Myometrial cell (primary cell): ENCODE data around the gene CTDSPL. TPM values are rescaled to one million over a fixed set of nuclear protein-coding genes. Genes with fewer than 3 reads are reported as not detected.

Experiments used
- total RNA-seq: library from RNA; depleted of rRNA; stranded (reverse); fragments of >200 nt; gene quantifications from 2 replicates; pipeline ENCODE4 v1.2.3, GENCODE V29; 2015

The CTDSPL gene, protein sequence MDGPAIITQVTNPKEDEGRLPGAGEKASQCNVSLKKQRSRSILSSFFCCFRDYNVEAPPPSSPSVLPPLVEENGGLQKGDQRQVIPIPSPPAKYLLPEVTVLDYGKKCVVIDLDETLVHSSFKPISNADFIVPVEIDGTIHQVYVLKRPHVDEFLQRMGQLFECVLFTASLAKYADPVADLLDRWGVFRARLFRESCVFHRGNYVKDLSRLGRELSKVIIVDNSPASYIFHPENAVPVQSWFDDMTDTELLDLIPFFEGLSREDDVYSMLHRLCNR
- 21.9 and 35.8 TPM in 2 replicates for total RNA-seq

DNA sequence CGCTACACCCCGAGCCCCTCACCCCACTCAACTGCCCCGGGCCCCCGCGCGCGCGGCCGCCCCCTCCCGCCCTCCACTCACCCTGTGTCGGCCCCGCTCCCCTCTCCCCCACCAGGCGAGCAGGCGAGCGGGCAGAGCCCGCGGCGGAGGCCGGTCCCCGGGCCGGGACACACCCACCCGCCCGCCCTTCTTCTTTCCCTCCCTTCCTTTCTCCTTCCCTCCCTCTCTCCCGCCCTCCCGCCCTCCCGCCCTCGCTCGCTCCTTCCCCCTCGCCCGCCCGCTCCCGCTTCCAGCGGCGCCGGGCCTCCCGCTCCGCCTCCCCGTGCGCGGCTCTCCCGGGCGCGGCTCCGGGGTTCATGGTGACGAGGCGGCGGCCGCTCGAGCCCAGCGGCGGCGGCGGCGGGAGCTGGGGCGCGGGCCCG, at the start of gene CTDSPL:
CTDSPL (plus strand) TSS at position 261 of the 422 bp plus-strand sequence. CDS start 320 bp downstream, outside the sequence.

DNA sequence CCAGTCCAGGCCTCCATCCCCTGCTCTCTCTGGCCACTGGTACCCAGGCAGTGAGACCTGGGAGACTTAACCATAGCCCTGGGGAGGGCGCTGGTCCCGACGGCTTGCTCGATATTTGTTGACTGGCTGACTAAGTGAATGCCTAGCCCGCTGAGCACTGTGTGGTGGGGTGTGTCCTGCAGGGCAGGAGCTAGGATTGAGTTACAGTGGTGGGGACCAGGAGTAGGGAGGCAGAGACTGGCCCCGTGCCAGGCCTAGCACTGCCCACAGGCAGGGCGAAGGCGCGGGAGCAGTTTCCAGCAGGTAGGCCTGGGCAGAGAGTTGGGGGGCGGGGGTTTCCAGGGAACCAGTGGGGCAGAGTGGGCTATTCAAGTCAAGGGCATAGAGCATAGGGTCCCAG, 128.8 kb downstream of the CTDSPL start, which contains the start of gene VILL:
VILL (plus strand) TSS at position 260 of the 400 bp plus-strand sequence. CDS start 2,887 bp downstream, outside the sequence.

DNA sequence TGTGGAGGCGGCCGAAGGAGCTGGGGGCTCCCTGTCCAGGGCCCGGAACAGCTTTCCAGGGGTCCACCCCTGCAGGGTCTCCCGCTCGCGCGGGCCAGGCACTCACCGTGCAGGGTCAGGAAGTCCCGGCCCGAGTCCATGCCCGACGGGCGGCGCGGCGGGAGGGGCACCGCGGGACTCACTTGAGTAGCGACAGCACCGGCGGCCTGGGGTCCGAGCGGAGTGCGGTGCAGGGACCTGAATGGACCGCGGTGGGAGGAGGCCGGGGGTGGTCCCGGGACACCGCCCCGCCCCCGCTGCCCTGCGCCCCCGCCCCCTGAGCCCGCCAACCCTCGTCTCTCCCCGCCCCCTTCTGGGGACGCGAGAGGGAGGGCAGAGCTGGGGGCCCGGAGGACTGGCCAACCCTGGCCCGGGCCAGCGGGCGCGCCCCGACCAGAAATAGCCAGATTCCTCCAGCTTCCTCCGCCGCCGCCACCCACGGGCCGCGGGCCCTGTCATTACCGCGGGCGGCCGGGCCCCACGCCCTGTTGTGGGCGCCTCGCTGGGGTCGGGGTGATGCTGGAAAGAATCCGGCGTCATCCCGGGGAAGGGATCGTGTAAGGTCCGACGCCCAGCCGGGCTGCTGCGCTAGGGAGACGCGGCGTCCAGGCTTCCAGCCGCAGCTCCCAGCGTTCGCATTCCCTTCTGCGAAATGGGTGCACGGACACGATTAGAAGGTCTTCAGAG, 167.9 kb downstream of the CTDSPL start, which contains the start of gene PLCD1:
PLCD1 (minus strand) TSS at position 243 of the 726 bp plus-strand sequence; CDS start at position 140, 103 bp downstream.

Other genes starting within 250 kb of the CTDSPL start
- 2.5 and 2.6 TPM in 2 replicates for gene VILL, start 128.9 kb downstream of the CTDSPL start, total RNA-seq
- 21.6 and 22.9 TPM in 2 replicates for gene PLCD1, start 167.8 kb downstream of the CTDSPL start, total RNA-seq
- 0.18 TPM in 1 of 2 replicates, not detected in the other for gene DLEC1, start 177.3 kb downstream of the CTDSPL start, total RNA-seq